HepG2 (cell line): ENCODE measurements around the gene OR6S1. TPM values are rescaled to one million over a fixed set of nuclear protein-coding genes. Genes with fewer than 3 reads are reported as not detected.

Experiments
- ADNP ChIP-seq: sonication (generic); formaldehyde crosslinking; IDR thresholded peaks from 2 replicates; pipeline ENCODE4 v1.4.0; 2020; ENCODE audit warnings: missing genetic modification reagents
- ARHGAP35 ChIP-seq: sonication (generic); formaldehyde crosslinking; IDR thresholded peaks from 2 replicates; pipeline ENCODE4 v1.9.0; 2022; ENCODE audit warnings: mild to moderate bottlenecking, inconsistent platforms, moderate library complexity, missing genetic modification reagents, borderline replicate concordance
- CHCHD3 ChIP-seq: sonication (generic); formaldehyde crosslinking; IDR thresholded peaks from 2 replicates; pipeline ENCODE4 v1.8.0; 2022; ENCODE audit warnings: mild to moderate bottlenecking, missing genetic modification reagents, moderate library complexity
- FLYWCH1 ChIP-seq: sonication (generic); formaldehyde crosslinking; IDR thresholded peaks from 2 replicates; pipeline ENCODE4 v1.8.1; 2023; ENCODE audit warnings: mild to moderate bottlenecking, missing genetic modification reagents
- IRF2 ChIP-seq: IDR thresholded peaks from 2 replicates; pipeline ENCODE4 v1.6.1; 2018; ENCODE audit warnings: missing genetic modification reagents, missing compliant biosample characterization
- KMT2A ChIP-seq: sonication (generic); formaldehyde crosslinking; IDR thresholded peaks from 2 replicates; pipeline ENCODE4 v1.4.0; 2020; ENCODE audit warnings: missing genetic modification reagents
- POGZ ChIP-seq: sonication (generic); formaldehyde crosslinking; IDR thresholded peaks from 2 replicates; pipeline ENCODE4 v1.4.0; 2020; ENCODE audit warnings: mild to moderate bottlenecking, missing genetic modification reagents
- SAP130 ChIP-seq: IDR thresholded peaks from 2 replicates; pipeline ENCODE4 v1.6.1; 2016; ENCODE audit warnings: low read depth
- TCF7L2 ChIP-seq: IDR thresholded peaks from 2 replicates; pipeline ENCODE4 v1.6.1; 2011; ENCODE audit warnings: mild to moderate bottlenecking, low read depth, low read length, moderate library complexity
- ZFX ChIP-seq: sonication (generic); formaldehyde crosslinking; IDR thresholded peaks from 2 replicates; pipeline ENCODE4 v1.4.0; 2020; ENCODE audit warnings: mild to moderate bottlenecking, low read depth, missing genetic modification reagents, moderate library complexity
- ZMYM4 ChIP-seq: sonication (generic); formaldehyde crosslinking; IDR thresholded peaks from 2 replicates; pipeline ENCODE4 v1.8.1; 2023; ENCODE audit warnings: mild to moderate bottlenecking, missing genetic modification reagents
- ZNF484 ChIP-seq: sonication (generic); formaldehyde crosslinking; IDR thresholded peaks from 2 replicates; pipeline ENCODE4 v1.5.1; 2020; ENCODE audit warnings: mild to moderate bottlenecking, low read depth, missing genetic modification reagents, borderline replicate concordance
- ZNF605 ChIP-seq: sonication (generic); formaldehyde crosslinking; IDR thresholded peaks from 2 replicates; pipeline ENCODE4 v1.8.0; 2022; ENCODE audit warnings: mild to moderate bottlenecking, missing genetic modification reagents
- ZNF747 ChIP-seq: sonication (generic); formaldehyde crosslinking; IDR thresholded peaks from 2 replicates; pipeline ENCODE4 v1.8.1; 2023; ENCODE audit warnings: missing genetic modification reagents, mild to moderate bottlenecking, borderline replicate concordance
- polyA plus RNA-seq, 8 experiments: library from polyadenylated mRNA; depleted of rRNA in 3 of 8; stranded (reverse) in 7 of 8; unstranded in 1 of 8; fragments of >200 nt; fragmentation: Illumina TruSeq in 4 of 8; extraction: Trizol in 4 of 8; gene quantifications; 2 replicates each; pipeline versions ENCODE4 v1.2.1 to v1.2.3, GENCODE V29; 2011 to 2016; ENCODE audit warnings: low read depth in 4 of 8, missing spikeins in 1 of 8, mixed read lengths in 1 of 8; ENCODE audit not compliant: insufficient read depth in 1 of 8
- total RNA-seq, 5 experiments: library from RNA; depleted of rRNA; stranded (reverse); fragments of >200 nt; fragmentation: Illumina TruSeq; extraction: Trizol; gene quantifications; 2 replicates each; pipeline ENCODE4 v1.2.3, GENCODE V29; 2016; ENCODE audit warnings: low read depth in 1 of 5
- TF ChIP-seq, protein P1 (sequence below): sonication (generic); formaldehyde crosslinking; IDR thresholded peaks from 2 replicates; pipeline ENCODE4 v1.4.0; 2020; ENCODE audit warnings: mild to moderate bottlenecking, missing genetic modification reagents
- TF ChIP-seq, protein P2 (sequence below): sonication (generic); formaldehyde crosslinking; IDR thresholded peaks from 2 replicates; pipeline ENCODE4 v1.4.0; 2020; ENCODE audit warnings: missing genetic modification reagents
- TF ChIP-seq, protein P3 (sequence below): IDR thresholded peaks from 2 replicates; pipeline ENCODE4 v1.6.1; 2012; ENCODE audit warnings: low read depth, low read length, improper control_type of control experiment

OR6S1 gene
- total and polyA plus RNA-seq, 2 of the 13 experiments (the other 11 are each of a cell fraction or from before 2014, with no cell fraction given) = 0.09 TPM; not detected in 1

DNA sequence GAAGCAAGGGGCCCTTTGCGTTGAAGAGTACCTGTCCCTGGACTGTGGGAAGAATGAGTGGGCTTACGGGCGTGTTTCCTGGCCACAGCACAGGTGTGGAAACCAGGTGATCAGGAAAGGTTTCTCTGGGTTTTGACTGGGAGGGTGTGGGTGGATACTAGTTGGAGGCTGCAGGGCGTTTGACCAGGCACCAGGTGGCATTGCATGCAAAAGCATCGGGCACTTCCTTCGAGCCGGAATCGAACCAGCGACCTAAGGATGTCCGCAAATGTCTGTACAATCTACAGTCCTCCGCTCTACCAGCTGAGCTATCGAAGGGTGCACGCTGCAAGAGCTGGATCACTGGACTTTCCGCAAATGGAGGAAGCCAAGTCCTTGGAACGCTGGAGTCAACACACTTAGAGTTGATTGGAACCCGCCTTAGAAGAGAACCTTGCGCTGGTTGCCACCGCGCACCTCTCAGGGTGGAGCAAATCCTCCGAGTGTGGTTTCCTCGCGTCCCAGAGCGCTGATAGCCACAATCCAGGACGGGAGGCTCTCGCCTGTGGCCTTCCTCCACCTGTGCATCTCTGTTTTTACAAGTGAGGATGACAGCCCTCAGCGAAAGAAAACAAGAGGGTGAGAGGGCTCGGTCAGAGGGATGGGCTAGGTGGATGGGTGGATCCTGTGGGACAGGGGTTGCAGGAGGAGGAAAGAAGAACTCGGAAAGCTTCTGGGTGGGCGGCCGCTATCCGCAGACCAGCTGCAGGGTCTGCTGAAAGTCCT, 21.7 kb upstream of the OR6S1 start (continued):
- peak; percentile 74 for TF ChIP-seq ZMYM4 (CRISPR knock-in tag)
- TF ChIP-seq ZNF484 (CRISPR knock-in tag) = no peak
- no peak for TF ChIP-seq ZNF605 (CRISPR knock-in tag)
- no peak; the same call in 1 of the 2 replicates for TF ChIP-seq CHCHD3 (CRISPR knock-in tag)
- TF ChIP-seq KMT2A = 0 out of 2 replicates have a peak, but pooled peaks have one; percentile 27
- peak; percentile 57 for TF ChIP-seq SAP130
- 0 out of 2 replicates have a peak, but pooled peaks have one; percentile 22 for TF ChIP-seq ZNF747
- TF ChIP-seq, protein P1, sequence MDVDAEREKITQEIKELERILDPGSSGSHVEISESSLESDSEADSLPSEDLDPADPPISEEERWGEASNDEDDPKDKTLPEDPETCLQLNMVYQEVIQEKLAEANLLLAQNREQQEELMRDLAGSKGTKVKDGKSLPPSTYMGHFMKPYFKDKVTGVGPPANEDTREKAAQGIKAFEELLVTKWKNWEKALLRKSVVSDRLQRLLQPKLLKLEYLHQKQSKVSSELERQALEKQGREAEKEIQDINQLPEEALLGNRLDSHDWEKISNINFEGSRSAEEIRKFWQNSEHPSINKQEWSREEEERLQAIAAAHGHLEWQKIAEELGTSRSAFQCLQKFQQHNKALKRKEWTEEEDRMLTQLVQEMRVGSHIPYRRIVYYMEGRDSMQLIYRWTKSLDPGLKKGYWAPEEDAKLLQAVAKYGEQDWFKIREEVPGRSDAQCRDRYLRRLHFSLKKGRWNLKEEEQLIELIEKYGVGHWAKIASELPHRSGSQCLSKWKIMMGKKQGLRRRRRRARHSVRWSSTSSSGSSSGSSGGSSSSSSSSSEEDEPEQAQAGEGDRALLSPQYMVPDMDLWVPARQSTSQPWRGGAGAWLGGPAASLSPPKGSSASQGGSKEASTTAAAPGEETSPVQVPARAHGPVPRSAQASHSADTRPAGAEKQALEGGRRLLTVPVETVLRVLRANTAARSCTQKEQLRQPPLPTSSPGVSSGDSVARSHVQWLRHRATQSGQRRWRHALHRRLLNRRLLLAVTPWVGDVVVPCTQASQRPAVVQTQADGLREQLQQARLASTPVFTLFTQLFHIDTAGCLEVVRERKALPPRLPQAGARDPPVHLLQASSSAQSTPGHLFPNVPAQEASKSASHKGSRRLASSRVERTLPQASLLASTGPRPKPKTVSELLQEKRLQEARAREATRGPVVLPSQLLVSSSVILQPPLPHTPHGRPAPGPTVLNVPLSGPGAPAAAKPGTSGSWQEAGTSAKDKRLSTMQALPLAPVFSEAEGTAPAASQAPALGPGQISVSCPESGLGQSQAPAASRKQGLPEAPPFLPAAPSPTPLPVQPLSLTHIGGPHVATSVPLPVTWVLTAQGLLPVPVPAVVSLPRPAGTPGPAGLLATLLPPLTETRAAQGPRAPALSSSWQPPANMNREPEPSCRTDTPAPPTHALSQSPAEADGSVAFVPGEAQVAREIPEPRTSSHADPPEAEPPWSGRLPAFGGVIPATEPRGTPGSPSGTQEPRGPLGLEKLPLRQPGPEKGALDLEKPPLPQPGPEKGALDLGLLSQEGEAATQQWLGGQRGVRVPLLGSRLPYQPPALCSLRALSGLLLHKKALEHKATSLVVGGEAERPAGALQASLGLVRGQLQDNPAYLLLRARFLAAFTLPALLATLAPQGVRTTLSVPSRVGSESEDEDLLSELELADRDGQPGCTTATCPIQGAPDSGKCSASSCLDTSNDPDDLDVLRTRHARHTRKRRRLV (CRISPR knock-in tag) = no peak
- TF ChIP-seq POGZ (CRISPR knock-in tag) = peak; percentile 61
- TF ChIP-seq ZFX (CRISPR knock-in tag) = peak; percentile 40; the same call in 1 of the 2 replicates
- TF ChIP-seq TCF7L2 = no peak
- no peak for TF ChIP-seq ARHGAP35
- TF ChIP-seq FLYWCH1 (CRISPR knock-in tag) = no peak
- TF ChIP-seq, protein P2, sequence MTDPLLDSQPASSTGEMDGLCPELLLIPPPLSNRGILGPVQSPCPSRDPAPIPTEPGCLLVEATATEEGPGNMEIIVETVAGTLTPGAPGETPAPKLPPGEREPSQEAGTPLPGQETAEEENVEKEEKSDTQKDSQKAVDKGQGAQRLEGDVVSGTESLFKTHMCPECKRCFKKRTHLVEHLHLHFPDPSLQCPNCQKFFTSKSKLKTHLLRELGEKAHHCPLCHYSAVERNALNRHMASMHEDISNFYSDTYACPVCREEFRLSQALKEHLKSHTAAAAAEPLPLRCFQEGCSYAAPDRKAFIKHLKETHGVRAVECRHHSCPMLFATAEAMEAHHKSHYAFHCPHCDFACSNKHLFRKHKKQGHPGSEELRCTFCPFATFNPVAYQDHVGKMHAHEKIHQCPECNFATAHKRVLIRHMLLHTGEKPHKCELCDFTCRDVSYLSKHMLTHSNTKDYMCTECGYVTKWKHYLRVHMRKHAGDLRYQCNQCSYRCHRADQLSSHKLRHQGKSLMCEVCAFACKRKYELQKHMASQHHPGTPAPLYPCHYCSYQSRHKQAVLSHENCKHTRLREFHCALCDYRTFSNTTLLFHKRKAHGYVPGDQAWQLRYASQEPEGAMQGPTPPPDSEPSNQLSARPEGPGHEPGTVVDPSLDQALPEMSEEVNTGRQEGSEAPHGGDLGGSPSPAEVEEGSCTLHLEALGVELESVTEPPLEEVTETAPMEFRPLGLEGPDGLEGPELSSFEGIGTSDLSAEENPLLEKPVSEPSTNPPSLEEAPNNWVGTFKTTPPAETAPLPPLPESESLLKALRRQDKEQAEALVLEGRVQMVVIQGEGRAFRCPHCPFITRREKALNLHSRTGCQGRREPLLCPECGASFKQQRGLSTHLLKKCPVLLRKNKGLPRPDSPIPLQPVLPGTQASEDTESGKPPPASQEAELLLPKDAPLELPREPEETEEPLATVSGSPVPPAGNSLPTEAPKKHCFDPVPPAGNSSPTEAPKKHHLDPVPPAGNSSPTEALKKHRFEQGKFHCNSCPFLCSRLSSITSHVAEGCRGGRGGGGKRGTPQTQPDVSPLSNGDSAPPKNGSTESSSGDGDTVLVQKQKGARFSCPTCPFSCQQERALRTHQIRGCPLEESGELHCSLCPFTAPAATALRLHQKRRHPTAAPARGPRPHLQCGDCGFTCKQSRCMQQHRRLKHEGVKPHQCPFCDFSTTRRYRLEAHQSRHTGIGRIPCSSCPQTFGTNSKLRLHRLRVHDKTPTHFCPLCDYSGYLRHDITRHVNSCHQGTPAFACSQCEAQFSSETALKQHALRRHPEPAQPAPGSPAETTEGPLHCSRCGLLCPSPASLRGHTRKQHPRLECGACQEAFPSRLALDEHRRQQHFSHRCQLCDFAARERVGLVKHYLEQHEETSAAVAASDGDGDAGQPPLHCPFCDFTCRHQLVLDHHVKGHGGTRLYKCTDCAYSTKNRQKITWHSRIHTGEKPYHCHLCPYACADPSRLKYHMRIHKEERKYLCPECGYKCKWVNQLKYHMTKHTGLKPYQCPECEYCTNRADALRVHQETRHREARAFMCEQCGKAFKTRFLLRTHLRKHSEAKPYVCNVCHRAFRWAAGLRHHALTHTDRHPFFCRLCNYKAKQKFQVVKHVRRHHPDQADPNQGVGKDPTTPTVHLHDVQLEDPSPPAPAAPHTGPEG (CRISPR knock-in tag) = no peak; the same call in 1 of the 2 replicates
- peak; percentile 74 for TF ChIP-seq IRF2 (CRISPR knock-in tag)
- peak; percentile 97 for TF ChIP-seq ADNP (CRISPR knock-in tag)
- TF ChIP-seq, protein P3, sequence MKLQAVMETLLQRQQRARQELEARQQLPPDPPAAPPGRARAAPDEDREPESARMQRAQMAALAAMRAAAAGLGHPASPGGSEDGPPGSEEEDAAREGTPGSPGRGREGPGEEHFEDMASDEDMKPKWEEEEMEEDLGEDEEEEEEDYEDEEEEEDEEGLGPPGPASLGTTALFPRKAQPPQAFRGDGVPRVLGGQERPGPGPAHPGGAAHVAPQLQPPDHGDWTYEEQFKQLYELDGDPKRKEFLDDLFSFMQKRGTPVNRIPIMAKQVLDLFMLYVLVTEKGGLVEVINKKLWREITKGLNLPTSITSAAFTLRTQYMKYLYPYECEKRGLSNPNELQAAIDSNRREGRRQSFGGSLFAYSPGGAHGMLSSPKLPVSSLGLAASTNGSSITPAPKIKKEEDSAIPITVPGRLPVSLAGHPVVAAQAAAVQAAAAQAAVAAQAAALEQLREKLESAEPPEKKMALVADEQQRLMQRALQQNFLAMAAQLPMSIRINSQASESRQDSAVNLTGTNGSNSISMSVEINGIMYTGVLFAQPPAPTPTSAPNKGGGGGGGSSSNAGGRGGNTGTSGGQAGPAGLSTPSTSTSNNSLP = no peak
